MM.1S (cell line): ENCODE data around the gene SGPL1.

Source experiments
- DNase-seq: peaks from one replicate; pipeline ENCODE4 v3.0.0-alpha.2; 2015
- H2AFZ ChIP-seq: fragments of 300-600 bp; sonication (generic); 2 replicates; pipeline ENCODE4 v1.6.0; 2016; ENCODE audit warnings: antibody characterized with exemption, low read length
- H3F3A ChIP-seq: fragments of 300-600 bp; sonication (generic); 2 replicates; pipeline ENCODE4 v1.6.1; 2016; ENCODE audit warnings: mild to moderate bottlenecking, antibody characterized with exemption, low read length, moderate library complexity, mixed read lengths; ENCODE audit not compliant: insufficient read depth
- H3K27ac ChIP-seq: fragments of 300-600 bp; sonication (generic); 2 replicates; pipeline ENCODE4 v1.5.1; 2016; ENCODE audit warnings: mild to moderate bottlenecking, low read length
- H3K27me3 ChIP-seq: fragments of 300-600 bp; sonication (generic); replicated peaks from 2 replicates; pipeline ENCODE4 v1.6.0; 2016; ENCODE audit warnings: low read length; ENCODE audit not compliant: insufficient read depth
- H3K36me3 ChIP-seq: fragments of 300-600 bp; sonication (generic); replicated peaks from 2 replicates; pipeline ENCODE4 v1.6.1; 2016; ENCODE audit warnings: mild to moderate bottlenecking, low read length, mixed read lengths; ENCODE audit not compliant: insufficient read depth
- H3K4me1 ChIP-seq: fragments of 300-600 bp; sonication (generic); 2 replicates; pipeline ENCODE4 v1.6.1; 2016; ENCODE audit warnings: low read length, mixed read lengths
- H3K4me2 ChIP-seq: fragments of 300-600 bp; sonication (generic); 2 replicates; pipeline ENCODE4 v1.6.0; 2016; ENCODE audit warnings: low read depth, low read length
- H3K4me3 ChIP-seq: fragments of 300-600 bp; sonication (generic); 2 replicates; pipeline ENCODE4 v1.5.1; 2016; ENCODE audit warnings: low read length, mixed read lengths
- H3K79me2 ChIP-seq: fragments of 300-600 bp; sonication (generic); 2 replicates; pipeline ENCODE4 v1.6.1; 2016; ENCODE audit warnings: mixed run types, low read length, mixed read lengths
- H3K9ac ChIP-seq: fragments of 300-600 bp; sonication (generic); 2 replicates; pipeline ENCODE4 v1.6.1; 2016; ENCODE audit warnings: low read length, mixed read lengths
- H3K9me2 ChIP-seq: fragments of 300-600 bp; sonication (generic); replicated peaks from 2 replicates; pipeline ENCODE4 v1.6.1; 2016; ENCODE audit warnings: mild to moderate bottlenecking, low read length, mixed read lengths; ENCODE audit not compliant: insufficient read depth
- H3K9me3 ChIP-seq: fragments of 300-600 bp; sonication (generic); replicated peaks from 2 replicates; pipeline ENCODE4 v1.6.1; 2016; ENCODE audit warnings: mild to moderate bottlenecking, low read length, mixed read lengths; ENCODE audit not compliant: insufficient read depth
- H4K20me1 ChIP-seq: fragments of 300-600 bp; sonication (generic); 2 replicates; pipeline ENCODE4 v1.6.1; 2016; ENCODE audit warnings: mild to moderate bottlenecking, low read length, moderate library complexity, mixed read lengths; ENCODE audit not compliant: insufficient read depth
- EZH2 ChIP-seq: fragments of 300-600 bp; sonication (generic); optimal IDR thresholded peaks from 2 replicates; pipeline ENCODE3; 2017; ENCODE audit warnings: low read depth, mild to moderate bottlenecking, antibody characterized with exemption, low read length, mixed read lengths
- EZH2phosphoT487 ChIP-seq: fragments of 300-600 bp; sonication (generic); IDR thresholded peaks from 2 replicates; pipeline ENCODE4 v1.6.1; 2018; ENCODE audit warnings: antibody characterized with exemption, low read length
- TF ChIP-seq, protein P1 (sequence below): fragments of 300-600 bp; sonication (generic); IDR thresholded peaks from 2 replicates; pipeline ENCODE4 v1.5.1; 2016; ENCODE audit warnings: antibody characterized with exemption, low read length, mixed read lengths

SGPL1 gene

DNA sequence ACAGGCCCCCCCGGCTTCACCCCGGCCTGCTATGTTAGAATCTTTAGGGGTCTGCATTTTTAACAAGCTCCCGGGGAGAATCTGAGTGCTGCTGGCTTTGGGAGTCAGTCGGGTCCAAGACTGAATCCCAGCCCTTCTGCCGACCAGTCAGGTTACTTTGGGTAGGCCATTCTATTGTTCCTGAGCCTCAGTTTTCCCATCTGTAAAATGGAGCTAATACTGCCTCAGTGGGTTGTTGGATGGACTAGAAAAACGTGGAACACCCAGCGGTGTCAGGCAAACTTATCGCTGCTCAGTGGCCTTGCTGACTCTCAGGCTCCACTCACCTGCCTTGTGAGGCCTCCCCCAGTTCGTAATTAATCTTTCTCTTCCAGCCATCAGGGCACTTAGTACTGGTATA is 42.3 kb upstream of the SGPL1 start:
- Histone ChIP-seq H3K36me3 (no peaks in the 10 kb centered on the region), H3K27ac (no peak overlapping the region), H4K20me1 (no peaks in the 10 kb centered on the region), H3K27me3 (no peaks in the 10 kb centered on the region), H3F3A (no peaks in the 10 kb centered on the region), H3K4me3 (no peak overlapping the region), H3K4me1 (no peaks in the 10 kb centered on the region), H3K9ac (no peak overlapping the region), H2AFZ (no peak overlapping the region), H3K79me2 (no peaks in the 10 kb centered on the region), H3K4me2 (no peak overlapping the region), H3K9me2 (no peaks in the 10 kb centered on the region), H3K9me3 (no peaks in the 10 kb centered on the region)
- no peak for DNase-seq
- TF ChIP-seq, protein P1, sequence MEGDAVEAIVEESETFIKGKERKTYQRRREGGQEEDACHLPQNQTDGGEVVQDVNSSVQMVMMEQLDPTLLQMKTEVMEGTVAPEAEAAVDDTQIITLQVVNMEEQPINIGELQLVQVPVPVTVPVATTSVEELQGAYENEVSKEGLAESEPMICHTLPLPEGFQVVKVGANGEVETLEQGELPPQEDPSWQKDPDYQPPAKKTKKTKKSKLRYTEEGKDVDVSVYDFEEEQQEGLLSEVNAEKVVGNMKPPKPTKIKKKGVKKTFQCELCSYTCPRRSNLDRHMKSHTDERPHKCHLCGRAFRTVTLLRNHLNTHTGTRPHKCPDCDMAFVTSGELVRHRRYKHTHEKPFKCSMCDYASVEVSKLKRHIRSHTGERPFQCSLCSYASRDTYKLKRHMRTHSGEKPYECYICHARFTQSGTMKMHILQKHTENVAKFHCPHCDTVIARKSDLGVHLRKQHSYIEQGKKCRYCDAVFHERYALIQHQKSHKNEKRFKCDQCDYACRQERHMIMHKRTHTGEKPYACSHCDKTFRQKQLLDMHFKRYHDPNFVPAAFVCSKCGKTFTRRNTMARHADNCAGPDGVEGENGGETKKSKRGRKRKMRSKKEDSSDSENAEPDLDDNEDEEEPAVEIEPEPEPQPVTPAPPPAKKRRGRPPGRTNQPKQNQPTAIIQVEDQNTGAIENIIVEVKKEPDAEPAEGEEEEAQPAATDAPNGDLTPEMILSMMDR = no peak
- no peak for TF ChIP-seq EZH2phosphoT487
- no peak for TF ChIP-seq EZH2

DNA sequence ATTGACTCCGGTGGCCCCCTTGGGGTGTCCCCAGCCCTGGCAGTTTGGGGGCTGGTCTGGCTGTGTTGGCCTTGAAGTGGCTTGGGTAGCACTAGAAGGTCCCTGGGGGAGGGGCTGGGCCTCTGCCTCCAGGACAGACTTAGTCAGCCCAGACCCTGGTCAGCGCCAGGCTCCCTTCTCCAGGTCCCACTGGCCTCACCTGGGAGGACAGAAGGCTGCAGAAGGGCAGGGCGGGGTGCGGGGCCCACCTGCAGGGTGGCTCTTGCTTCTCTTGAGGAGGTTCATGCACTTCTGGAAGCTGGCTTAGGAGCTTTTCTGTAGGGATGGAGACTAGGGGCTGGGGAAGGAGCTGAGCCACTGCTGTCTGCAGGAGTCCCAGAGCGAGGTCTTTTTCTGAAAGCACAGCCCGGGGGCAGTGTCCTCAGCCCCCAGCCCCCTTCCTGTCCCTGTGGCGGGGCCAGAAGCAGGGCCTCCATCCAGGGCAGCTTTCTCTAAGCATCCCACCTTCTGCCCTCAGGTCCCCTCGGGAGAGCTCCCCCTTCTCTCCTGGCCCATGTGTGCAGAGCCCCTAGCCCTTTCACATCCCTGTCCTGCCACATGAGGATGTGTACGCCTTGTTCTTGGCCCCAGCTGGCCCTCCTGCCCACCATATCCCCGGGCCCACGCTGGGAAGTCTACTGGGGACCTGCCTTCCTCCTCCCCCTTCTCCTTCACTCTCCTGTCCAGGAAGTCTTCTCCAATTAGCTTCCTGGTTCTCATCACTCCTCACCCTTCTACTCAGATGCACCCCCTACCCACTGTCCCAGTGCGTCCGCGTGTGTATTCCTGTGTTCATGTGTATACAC is 41.6 kb upstream of the SGPL1 start:
- H2AFZ ChIP-seq = no peak overlapping the region
- H3K27me3 ChIP-seq = no peaks in the 10 kb centered on the region
- TF ChIP-seq, protein P1 = no peak
- TF ChIP-seq EZH2phosphoT487 (no peak), EZH2 (no peak)
- H4K20me1 ChIP-seq = no peaks in the 10 kb centered on the region
- H3F3A ChIP-seq = no peaks in the 10 kb centered on the region
- H3K9ac ChIP-seq = no peak overlapping the region
- no peak for DNase-seq
- H3K4me1 ChIP-seq = no peaks in the 10 kb centered on the region
- H3K27ac ChIP-seq = no peak overlapping the region
- H3K4me3 ChIP-seq = no peak overlapping the region
- H3K9me2 ChIP-seq = no peaks in the 10 kb centered on the region
- H3K36me3 ChIP-seq = no peaks in the 10 kb centered on the region
- H3K9me3 ChIP-seq = no peaks in the 10 kb centered on the region
- H3K79me2 ChIP-seq = no peaks in the 10 kb centered on the region
- H3K4me2 ChIP-seq = no peak overlapping the region

DNA sequence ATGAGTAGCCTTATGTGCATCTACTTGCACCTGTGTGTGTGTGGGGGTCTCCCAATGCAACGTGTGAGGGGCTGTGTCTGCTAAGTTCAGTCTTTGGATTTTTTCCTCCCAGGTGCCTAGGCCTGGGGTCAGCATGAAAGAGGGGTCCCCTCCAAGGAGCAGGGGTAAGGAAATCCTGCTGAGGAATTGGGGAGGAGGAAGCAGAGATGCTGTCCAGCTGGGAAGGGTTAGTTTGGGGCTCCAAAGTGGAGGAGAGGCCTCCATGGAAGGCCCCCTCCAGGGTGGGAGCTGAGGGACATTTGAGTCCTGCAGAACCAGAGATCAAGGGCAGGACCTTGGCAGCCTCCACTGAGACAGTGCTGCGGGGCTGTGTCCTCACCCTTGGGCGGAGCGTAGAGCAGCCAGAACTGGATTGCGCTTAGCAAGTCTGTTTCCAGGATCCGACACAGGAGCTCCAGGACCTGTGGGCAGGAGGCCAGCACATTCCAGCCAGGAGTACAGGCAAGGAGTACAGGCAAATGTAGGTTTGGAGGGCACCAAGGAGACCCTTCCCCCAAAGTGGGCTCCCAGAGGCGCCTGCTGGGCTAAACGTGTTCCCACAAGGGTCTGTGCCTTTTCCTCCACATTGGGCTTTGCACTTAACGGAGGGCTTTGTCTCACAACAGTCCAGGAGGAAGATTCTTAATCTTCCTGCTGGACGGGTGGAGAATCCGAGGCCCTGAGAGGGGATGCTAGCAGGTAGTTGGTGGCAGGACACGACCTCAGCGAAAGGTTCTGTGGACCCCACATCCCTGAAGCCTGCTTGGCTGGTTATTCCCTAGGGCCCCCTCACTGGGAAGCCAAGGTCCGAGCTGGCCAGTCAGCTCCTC is 40.7 kb upstream of the SGPL1 start:
- H3K36me3 ChIP-seq = no peaks in the 10 kb centered on the region
- no peaks in the 10 kb centered on the region for H3K9me2 ChIP-seq
- H4K20me1 ChIP-seq = no peaks in the 10 kb centered on the region
- no peaks in the 10 kb centered on the region for H3K9me3 ChIP-seq
- no peaks in the 10 kb centered on the region for H3F3A ChIP-seq
- H2AFZ ChIP-seq = no peak overlapping the region
- no peaks in the 10 kb centered on the region for H3K4me1 ChIP-seq
- no peaks in the 10 kb centered on the region for H3K79me2 ChIP-seq
- TF ChIP-seq EZH2 (no peak), EZH2phosphoT487 (no peak)
- H3K4me2 ChIP-seq = no peak overlapping the region
- no peak overlapping the region for H3K27ac ChIP-seq
- no peaks in the 10 kb centered on the region for H3K27me3 ChIP-seq
- H3K9ac ChIP-seq = no peak overlapping the region
- no peak overlapping the region for H3K4me3 ChIP-seq
- no peak for DNase-seq
